H9 (cell line): ENCODE measurements around the gene DDOST. TPM values are rescaled to one million over a fixed set of nuclear protein-coding genes. Genes with fewer than 3 reads are reported as not detected.

Experiments
- DNase-seq: peaks from one replicate; pipeline ENCODE4 v3.0.0-alpha.2; 2017
- H2AFZ ChIP-seq: one replicate; pipeline ENCODE4 v1.6.1; 2013; ENCODE audit warnings: mild to moderate bottlenecking, low read length, control low read depth, moderate library complexity
- H2AK5ac ChIP-seq: 2 replicates; pipeline ENCODE4 v1.6.1; 2013; ENCODE audit warnings: low read length, control low read depth, mixed read lengths; ENCODE audit not compliant: insufficient read length
- H2BK120ac ChIP-seq: one replicate; pipeline ENCODE4 v1.6.1; 2013; ENCODE audit warnings: low read depth, mild to moderate bottlenecking, low read length, control low read depth, inconsistent platforms; ENCODE audit not compliant: poor library complexity, severe bottlenecking
- H2BK12ac ChIP-seq: 2 replicates; pipeline ENCODE4 v1.6.1; 2013; ENCODE audit warnings: low read length, control low read depth, mixed read lengths, low read depth; ENCODE audit not compliant: insufficient read length
- H2BK15ac ChIP-seq: 2 replicates; pipeline ENCODE4 v1.6.1; 2013; ENCODE audit warnings: low read depth, low read length, control low read depth
- H2BK20ac ChIP-seq: one replicate; pipeline ENCODE4 v1.6.1; 2013; ENCODE audit warnings: low read depth, mild to moderate bottlenecking, low read length, control low read depth, inconsistent platforms; ENCODE audit not compliant: poor library complexity, severe bottlenecking
- H2BK5ac ChIP-seq: 2 replicates; pipeline ENCODE4 v1.6.1; 2013; ENCODE audit warnings: low read length, control low read depth, mixed read lengths; ENCODE audit not compliant: insufficient read length
- H3K14ac ChIP-seq: 2 replicates; pipeline ENCODE4 v1.6.1; 2013; ENCODE audit warnings: low read length, control low read depth; ENCODE audit not compliant: insufficient read depth
- H3K18ac ChIP-seq: 2 replicates; pipeline ENCODE4 v1.6.1; 2013; ENCODE audit warnings: low read depth, mild to moderate bottlenecking, mixed read lengths, low read length, control low read depth; ENCODE audit not compliant: insufficient read length
- H3K23ac ChIP-seq: 2 replicates; pipeline ENCODE4 v1.6.1; 2013; ENCODE audit warnings: low read length, control low read depth, mixed read lengths, low read depth; ENCODE audit not compliant: insufficient read length
- H3K23me2 ChIP-seq: 2 replicates; pipeline ENCODE4 v1.6.1; 2013; ENCODE audit warnings: low read depth, mild to moderate bottlenecking, mixed read lengths, low read length, control low read depth; ENCODE audit not compliant: insufficient read length, poor library complexity, severe bottlenecking
- H3K27ac ChIP-seq: 2 replicates; pipeline ENCODE4 v1.5.1; 2013; ENCODE audit warnings: low read length, control low read depth, mixed read lengths, low read depth; ENCODE audit not compliant: insufficient read length
- H3K27me3 ChIP-seq: 2 replicates; pipeline ENCODE4 v1.6.1; 2013; ENCODE audit warnings: low read length, control low read depth, inconsistent platforms; ENCODE audit not compliant: insufficient read depth
- H3K4ac ChIP-seq: 2 replicates; pipeline ENCODE4 v1.6.1; 2013; ENCODE audit warnings: low read depth, mild to moderate bottlenecking, control low read depth, inconsistent platforms, low read length, moderate library complexity
- H3K4me1 ChIP-seq: 2 replicates; pipeline ENCODE4 v1.6.1; 2013; ENCODE audit warnings: low read length, control low read depth, inconsistent platforms; ENCODE audit not compliant: insufficient read depth
- H3K4me2 ChIP-seq: 2 replicates; pipeline ENCODE4 v1.6.1; 2013; ENCODE audit warnings: low read length, control low read depth, mixed read lengths; ENCODE audit not compliant: insufficient read length, insufficient read depth
- H3K56ac ChIP-seq: 2 replicates; pipeline ENCODE4 v1.6.1; 2013; ENCODE audit warnings: low read depth, mild to moderate bottlenecking, mixed read lengths, low read length, control low read depth; ENCODE audit not compliant: insufficient read length
- H3K79me1 ChIP-seq: 2 replicates; pipeline ENCODE4 v1.6.1; 2013; ENCODE audit warnings: low read depth, mild to moderate bottlenecking, moderate library complexity, low read length, control low read depth, inconsistent platforms; ENCODE audit not compliant: insufficient read depth, poor library complexity, severe bottlenecking
- H3K79me2 ChIP-seq: 2 replicates; pipeline ENCODE4 v1.6.1; 2013; ENCODE audit warnings: low read length, control low read depth, inconsistent platforms; ENCODE audit not compliant: insufficient read depth
- H3K9ac ChIP-seq: 2 replicates; pipeline ENCODE4 v1.6.1; 2013; ENCODE audit warnings: low read length, control low read depth, mixed read lengths; ENCODE audit not compliant: insufficient read length; ENCODE audit errors: extremely low read depth
- H3K9me3 ChIP-seq: one replicate; pipeline ENCODE4 v1.6.1; 2013; ENCODE audit warnings: low read depth, low read length, inconsistent platforms; ENCODE audit not compliant: control insufficient read depth
- H3T11ph ChIP-seq: one replicate; pipeline ENCODE4 v1.6.1; 2013; ENCODE audit warnings: mild to moderate bottlenecking, low read length, control low read depth, inconsistent platforms
- H4K20me1 ChIP-seq: one replicate; pipeline ENCODE4 v1.6.1; 2013; ENCODE audit not compliant: control insufficient read depth, insufficient read length, insufficient read depth
- H4K5ac ChIP-seq: 2 replicates; pipeline ENCODE4 v1.6.1; 2013; ENCODE audit warnings: low read depth, mild to moderate bottlenecking, mixed read lengths, low read length, control low read depth; ENCODE audit not compliant: insufficient read length
- H4K8ac ChIP-seq: replicated peaks from 2 replicates; pipeline ENCODE4 v1.6.1; 2013; ENCODE audit warnings: low read length, control low read depth, mixed read lengths, low read depth; ENCODE audit not compliant: insufficient read length
- H4K91ac ChIP-seq: 2 replicates; pipeline ENCODE4 v1.6.1; 2013; ENCODE audit warnings: low read depth, mild to moderate bottlenecking, moderate library complexity, mixed read lengths, low read length, control low read depth; ENCODE audit not compliant: insufficient read length
- H3K27ac Mint-ChIP-seq, 3 experiments: 2 replicates in 2 of 3; 3 replicates in 1 of 3; pipeline ENCODE4 v1.8.0; 2020 to 2021; ENCODE audit warnings: mixed read lengths in 3 of 3, mild to moderate bottlenecking in 1 of 3, moderate library complexity in 1 of 3
- H3K27me3 Mint-ChIP-seq: 2 replicates; pipeline ENCODE4 v1.8.0; 2021; ENCODE audit warnings: low read depth, mild to moderate bottlenecking, moderate library complexity, mixed read lengths
- H3K36me3 Mint-ChIP-seq, 3 experiments: 2 replicates in 2 of 3; 3 replicates in 1 of 3; pipeline ENCODE4 v1.8.0; 2020 to 2021; ENCODE audit warnings: low read depth in 3 of 3, mixed read lengths in 3 of 3; ENCODE audit not compliant: insufficient read depth in 1 of 3
- H3K4me1 Mint-ChIP-seq, 2 experiments: 2 replicates each; pipeline ENCODE4 v1.8.0; 2020; ENCODE audit warnings: mixed read lengths in 2 of 2
- H3K4me3 Mint-ChIP-seq, 2 experiments: 2 replicates in 1 of 2; 3 replicates in 1 of 2; pipeline ENCODE4 v1.8.0; 2020 to 2021; ENCODE audit warnings: mild to moderate bottlenecking in 2 of 2, mixed read lengths in 2 of 2, moderate library complexity in 1 of 2
- H3K9me3 Mint-ChIP-seq, 2 experiments: 2 replicates in 1 of 2; 3 replicates in 1 of 2; pipeline ENCODE4 v1.8.0; 2020; ENCODE audit warnings: mild to moderate bottlenecking in 2 of 2, mixed read lengths in 2 of 2, moderate library complexity in 1 of 2
- WGBS: extraction: QIAGEN DNeasy Blood & Tissue Kit; methylation state at CpG from one replicate; pipeline ENCODE4 v1.1.7; 2013; ENCODE audit warnings: missing lambda C conversion rate, low lambda C conversion rate, mixed read lengths; ENCODE audit not compliant: insufficient read length; ENCODE audit errors: extremely low coverage; 5-methylcytosine and 5-hydroxymethylcytosine counted together
- total RNA-seq: library from RNA; stranded (reverse); gene quantifications from 2 replicates; pipeline ENCODE4 v1.2.1, GENCODE V29; 2021
- TF ChIP-seq, protein P1 (sequence below): fragments of 200-600 bp; sonication (generic); conservative IDR thresholded peaks from 3 replicates; pipeline ENCODE4 v1.8.0; 2021; ENCODE audit warnings: antibody characterized with exemption, mild to moderate bottlenecking

The DDOST gene
- total RNA-seq, 1 experiment from 2014 or later, result 255 TPM

DNA sequence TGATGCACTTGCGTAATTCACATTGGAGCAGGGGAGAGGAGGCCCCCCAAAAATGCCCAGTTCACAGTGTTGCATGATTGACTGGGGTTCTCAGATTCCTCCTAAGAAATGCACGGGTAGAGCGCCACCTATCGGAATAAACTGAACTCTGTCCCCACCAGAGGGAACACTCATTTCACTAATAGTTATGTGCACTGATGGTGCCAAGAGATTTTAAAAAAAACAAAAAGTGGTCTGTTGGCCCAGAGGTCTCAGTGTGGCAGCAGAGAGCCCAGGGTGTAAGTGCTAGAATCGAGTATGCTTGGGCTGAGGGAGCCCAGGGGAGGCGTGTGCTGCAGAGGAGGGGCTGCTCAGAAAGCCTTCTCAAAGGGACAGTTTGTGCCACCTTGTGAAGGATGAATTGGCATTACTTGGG, 21.0 kb downstream of the DDOST start:
- WGBS, result no CpG with 5 or more reads among the region's 6 CpGs
- H3K27me3 ChIP-seq, result no peaks in the 10 kb centered on the region
- no peak overlapping the region for H4K8ac ChIP-seq
- H3K79me1 ChIP-seq, result no peaks in the 10 kb centered on the region
- no peaks in the 10 kb centered on the region for H3K9me3 ChIP-seq
- H4K5ac ChIP-seq, result no peak overlapping the region
- H3K23me2 ChIP-seq, result no peaks in the 10 kb centered on the region
- no peaks in the 10 kb centered on the region for H3K79me2 ChIP-seq
- no peak overlapping the region for H3K4me2 ChIP-seq
- no peak overlapping the region for H2BK120ac ChIP-seq
- TF ChIP-seq, protein P1, sequence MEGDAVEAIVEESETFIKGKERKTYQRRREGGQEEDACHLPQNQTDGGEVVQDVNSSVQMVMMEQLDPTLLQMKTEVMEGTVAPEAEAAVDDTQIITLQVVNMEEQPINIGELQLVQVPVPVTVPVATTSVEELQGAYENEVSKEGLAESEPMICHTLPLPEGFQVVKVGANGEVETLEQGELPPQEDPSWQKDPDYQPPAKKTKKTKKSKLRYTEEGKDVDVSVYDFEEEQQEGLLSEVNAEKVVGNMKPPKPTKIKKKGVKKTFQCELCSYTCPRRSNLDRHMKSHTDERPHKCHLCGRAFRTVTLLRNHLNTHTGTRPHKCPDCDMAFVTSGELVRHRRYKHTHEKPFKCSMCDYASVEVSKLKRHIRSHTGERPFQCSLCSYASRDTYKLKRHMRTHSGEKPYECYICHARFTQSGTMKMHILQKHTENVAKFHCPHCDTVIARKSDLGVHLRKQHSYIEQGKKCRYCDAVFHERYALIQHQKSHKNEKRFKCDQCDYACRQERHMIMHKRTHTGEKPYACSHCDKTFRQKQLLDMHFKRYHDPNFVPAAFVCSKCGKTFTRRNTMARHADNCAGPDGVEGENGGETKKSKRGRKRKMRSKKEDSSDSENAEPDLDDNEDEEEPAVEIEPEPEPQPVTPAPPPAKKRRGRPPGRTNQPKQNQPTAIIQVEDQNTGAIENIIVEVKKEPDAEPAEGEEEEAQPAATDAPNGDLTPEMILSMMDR, result peak; percentile 89
- no peak overlapping the region for H2BK12ac ChIP-seq
- no peak overlapping the region for H2BK15ac ChIP-seq
- H3K56ac ChIP-seq, result no peak overlapping the region
- H3K27me3 Mint-ChIP-seq, result no peaks in the 10 kb centered on the region
- H2AK5ac ChIP-seq, result no peak overlapping the region
- H3K9me3 Mint-ChIP-seq, result no peaks in the 10 kb centered on the region; a peak in 1 of 5 replicates
- H2BK20ac ChIP-seq, result no peak overlapping the region
- peak; percentile 54 for DNase-seq
- H2BK5ac ChIP-seq, result no peak overlapping the region
- H3K27ac Mint-ChIP-seq, result peak overlapping the region in 1 of 3 experiments; percentile 56; a peak in 2 of 7 replicates
- no peak overlapping the region for H2AFZ ChIP-seq
- no peaks in the 10 kb centered on the region for H4K20me1 ChIP-seq
- H4K91ac ChIP-seq, result no peak overlapping the region
- H3K4me1 ChIP-seq, result no peaks in the 10 kb centered on the region
- H3K27ac ChIP-seq, result no peak overlapping the region
- no peak overlapping the region for H3K4me3 Mint-ChIP-seq
- H3K4me1 Mint-ChIP-seq, result peaks cover 11 to 15% of the 10 kb centered on the region in 2 experiments
- H3K9ac ChIP-seq, result no peak overlapping the region
- H3K36me3 Mint-ChIP-seq, result peaks cover 0 to 11% (median 10%) of the 10 kb centered on the region in 3 experiments; a peak in 4 of 7 replicates
- no peak overlapping the region for H3K23ac ChIP-seq
- no peak overlapping the region for H3T11ph ChIP-seq
- H3K18ac ChIP-seq, result no peak overlapping the region
- no peak overlapping the region for H3K14ac ChIP-seq
- no peak overlapping the region for H3K4ac ChIP-seq
